NB4 (cell line): ENCODE data around the gene PTGES3.

Source experiments
- POLR2A ChIP-seq: IDR thresholded peaks from 2 replicates; pipeline ENCODE4 v1.6.1; 2011; ENCODE audit warnings: mild to moderate bottlenecking; ENCODE audit not compliant: insufficient read length; ENCODE audit errors: extremely low read depth
- TF ChIP-seq, protein P1 (sequence below): IDR thresholded peaks from one replicate; pipeline ENCODE4 v1.5.1; 2012; ENCODE audit warnings: low read depth, low read length

DNA sequence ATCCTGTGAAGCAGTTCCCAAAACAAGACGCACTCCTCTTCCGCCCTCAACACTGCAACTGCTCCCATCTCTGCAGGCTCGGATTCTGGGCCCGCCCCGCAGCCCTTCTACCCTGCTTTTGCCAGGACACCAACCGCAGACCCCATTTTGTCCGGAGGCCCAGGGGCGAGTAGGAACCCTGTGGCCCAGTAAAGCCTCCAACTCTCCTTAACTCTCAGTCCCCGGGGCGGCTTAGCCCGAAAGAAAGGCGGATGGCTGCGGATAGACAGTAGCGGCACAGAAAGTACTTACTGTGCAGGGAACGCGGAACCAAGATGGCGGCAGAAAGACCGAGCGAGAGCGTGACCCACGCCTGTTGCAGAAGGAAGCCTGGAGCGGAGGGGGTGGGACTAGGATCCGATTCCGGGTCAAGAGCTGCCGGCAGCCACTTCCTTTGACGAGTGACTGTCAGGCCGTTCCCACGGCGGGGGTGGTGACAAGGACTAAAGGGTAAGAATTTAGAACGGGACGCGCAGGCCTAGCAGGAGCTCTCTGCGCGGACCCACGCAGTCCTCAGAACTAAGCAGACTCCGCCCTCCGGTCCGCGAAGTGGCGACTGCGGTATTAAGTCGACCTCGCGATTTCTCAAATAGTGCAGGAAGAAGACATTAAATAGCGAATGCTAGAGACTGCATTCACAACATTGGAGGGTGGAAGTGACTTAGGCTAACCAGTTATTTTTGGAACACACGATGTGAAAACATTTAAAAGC is 37.1 kb upstream of the PTGES3 start, which contains the start of gene NACA:
- peak; percentile 92 for TF ChIP-seq POLR2A
- TF ChIP-seq, protein P1, sequence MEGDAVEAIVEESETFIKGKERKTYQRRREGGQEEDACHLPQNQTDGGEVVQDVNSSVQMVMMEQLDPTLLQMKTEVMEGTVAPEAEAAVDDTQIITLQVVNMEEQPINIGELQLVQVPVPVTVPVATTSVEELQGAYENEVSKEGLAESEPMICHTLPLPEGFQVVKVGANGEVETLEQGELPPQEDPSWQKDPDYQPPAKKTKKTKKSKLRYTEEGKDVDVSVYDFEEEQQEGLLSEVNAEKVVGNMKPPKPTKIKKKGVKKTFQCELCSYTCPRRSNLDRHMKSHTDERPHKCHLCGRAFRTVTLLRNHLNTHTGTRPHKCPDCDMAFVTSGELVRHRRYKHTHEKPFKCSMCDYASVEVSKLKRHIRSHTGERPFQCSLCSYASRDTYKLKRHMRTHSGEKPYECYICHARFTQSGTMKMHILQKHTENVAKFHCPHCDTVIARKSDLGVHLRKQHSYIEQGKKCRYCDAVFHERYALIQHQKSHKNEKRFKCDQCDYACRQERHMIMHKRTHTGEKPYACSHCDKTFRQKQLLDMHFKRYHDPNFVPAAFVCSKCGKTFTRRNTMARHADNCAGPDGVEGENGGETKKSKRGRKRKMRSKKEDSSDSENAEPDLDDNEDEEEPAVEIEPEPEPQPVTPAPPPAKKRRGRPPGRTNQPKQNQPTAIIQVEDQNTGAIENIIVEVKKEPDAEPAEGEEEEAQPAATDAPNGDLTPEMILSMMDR = no peak
